C1 segment of cervical spinal cord (tissue), 14 donors: ENCODE data around the gene BSND.
A peak's percentile ranks its signal among the peaks of the same experiment; 100 is the strongest.
"Not testable (repeated sequence)": the region's sequence is repeated elsewhere in the genome, so short reads cannot be mapped to it uniquely, and the experiment has no call there.

Source experiments
- DNase-seq, 14 donors: peaks; one replicate each; lab custom pipeline; 2025; lab: John Stamatoyannopoulos, UW

BSND gene

GRCh38 chr1:55015731-55016620 is 17.2 kb downstream of the BSND start:
- no peak for DNase-seq

- DNase-seq = no peak
Observed at GRCh38 chr1:55018395-55018794, 19.7 kb downstream of the BSND start.

- DNase-seq = peak in 12 of 14 donors; percentile 15 to 75 (median 34)
Observed at GRCh38 chr1:55021942-55022546, 23.3 kb downstream of the BSND start.

GRCh38 chr1:55024163-55024562 is 25.4 kb downstream of the BSND start:
- not testable (repeated sequence) for DNase-seq

GRCh38 chr1:55026682-55027081 is 27.9 kb downstream of the BSND start:
- DNase-seq = not testable (repeated sequence)

GRCh38 chr1:55031098-55031497 is 32.4 kb downstream of the BSND start:
- DNase-seq = not testable (repeated sequence)

GRCh38 chr1:55033265-55033614 is 34.5 kb downstream of the BSND start:
- DNase-seq = no peak

- DNase-seq = no peak
Observed at GRCh38 chr1:55034476-55035133, 35.9 kb downstream of the BSND start.

GRCh38 chr1:55035904-55036303 is 37.2 kb downstream of the BSND start:
- no peak for DNase-seq

- DNase-seq = peak in 1 of 14 donors; percentile 46
Observed at GRCh38 chr1:55037733-55038551, 39.2 kb downstream of the BSND start.

GRCh38 chr1:55038552-55038838 is 39.8 kb downstream of the BSND start:
- DNase-seq = peak in 1 of 14 donors; percentile 25

GRCh38 chr1:55038974-55039341 is 40.2 kb downstream of the BSND start:
- no peak for DNase-seq

- DNase-seq = peak in 1 of 14 donors; percentile 17
Observed at GRCh38 chr1:55039342-55040082, 40.8 kb downstream of the BSND start, which contains the start of gene PCSK9. PCSK9 (plus strand) TSS chr1:55039548; CDS start chr1:55039838, 290 bp downstream.

- DNase-seq = peak in 1 of 14 donors; percentile 70
Observed at GRCh38 chr1:55040083-55040932, 41.6 kb downstream of the BSND start.

GRCh38 chr1:55040933-55041494 is 42.3 kb downstream of the BSND start:
- DNase-seq = peak in 1 of 14 donors; percentile 38

- DNase-seq = no peak
Observed at GRCh38 chr1:55041613-55042012, 42.9 kb downstream of the BSND start.

- no peak for DNase-seq
Observed at GRCh38 chr1:55043011-55043410, 44.3 kb downstream of the BSND start.

GRCh38 chr1:55043726-55044125 is 45.0 kb downstream of the BSND start:
- no peak for DNase-seq

GRCh38 chr1:55044617-55045397 is 46.1 kb downstream of the BSND start:
- no peak for DNase-seq
